ENCODE results near the gene CCDC184. TPM values are rescaled to one million over a fixed set of nuclear protein-coding genes. Genes with fewer than 3 reads are reported as not detected.
"Not testable (repeated sequence)": the region's sequence is repeated elsewhere in the genome, so short reads cannot be mapped to it uniquely, and the experiment has no call there.

CCDC184 gene
- total RNA-seq, 1 donor from 2014 or later: 0.41 TPM

GRCh38 chr12:48201516-48201915 lies 18.1 kb downstream of the CCDC184 start:
- no peak for DNase-seq (ENCODE audit: extremely low read depth, low read depth, low spot score)

GRCh38 chr12:48202766-48203165 lies 19.3 kb downstream of the CCDC184 start:
- DNase-seq (ENCODE audit: extremely low read depth, low read depth, low spot score): no peak

- no peak for DNase-seq (ENCODE audit: extremely low read depth, low read depth, low spot score)
These were observed 19.7 kb downstream of the CCDC184 start, which contains the start of gene OR10AD1 for GRCh38 chr12:48203192-48203591. Gene OR10AD1, minus strand, starts transcription at chr12:48203292. Its CDS starts 0 bp downstream, at chr12:48203292.

GRCh38 chr12:48209495-48209894 lies 26.1 kb downstream of the CCDC184 start:
- not testable (repeated sequence) for DNase-seq (ENCODE audit: extremely low read depth, low read depth, low spot score)

- no peak for DNase-seq (ENCODE audit: extremely low read depth, low read depth, low spot score)
These were observed 33.3 kb downstream of the CCDC184 start for GRCh38 chr12:48216785-48217184.

- DNase-seq (ENCODE audit: extremely low read depth, low read depth, low spot score): no peak
These were observed 36.2 kb downstream of the CCDC184 start for GRCh38 chr12:48219631-48220030.

GRCh38 chr12:48220701-48221100 lies 37.3 kb downstream of the CCDC184 start:
- DNase-seq (ENCODE audit: extremely low read depth, low read depth, low spot score): no peak

- DNase-seq (ENCODE audit: extremely low read depth, low read depth, low spot score): no peak
These were observed 38.2 kb downstream of the CCDC184 start for GRCh38 chr12:48221645-48222044.

- not testable (repeated sequence) for DNase-seq (ENCODE audit: extremely low read depth, low read depth, low spot score)
These were observed 41.1 kb downstream of the CCDC184 start for GRCh38 chr12:48224533-48224932.

GRCh38 chr12:48231169-48231958 lies 47.9 kb downstream of the CCDC184 start:
- not testable (repeated sequence) for DNase-seq (ENCODE audit: extremely low read depth, low read depth, low spot score)

Other genes starting within 250 kb of the CCDC184 start
- 27.9 and 44.5 TPM in 2 replicates for gene TMEM106C, start 220.0 kb upstream of the CCDC184 start, total RNA-seq
- not detected in 2 replicates for gene COL2A1, start 179.2 kb upstream of the CCDC184 start, total RNA-seq
- 12.7 and 12.9 TPM in 2 replicates for gene SENP1, start 77.6 kb upstream of the CCDC184 start, total RNA-seq
- gene PFKM, start 64.3 kb upstream of the CCDC184 start, total RNA-seq: 46.5 and 53.8 TPM in 2 replicates
- 18.0 and 22.6 TPM in 2 replicates for gene ASB8, start 26.1 kb upstream of the CCDC184 start, total RNA-seq
- not detected in 2 replicates for gene OR10AD1, start 19.6 kb downstream of the CCDC184 start, total RNA-seq
- gene ZNF641, start 167.3 kb downstream of the CCDC184 start, total RNA-seq: 1.3 and 1.9 TPM in 2 replicates

All from glomerular endothelial cell (primary cell).